Measurements from ENCODE around the gene ZCWPW2.

Gene ZCWPW2, protein sequence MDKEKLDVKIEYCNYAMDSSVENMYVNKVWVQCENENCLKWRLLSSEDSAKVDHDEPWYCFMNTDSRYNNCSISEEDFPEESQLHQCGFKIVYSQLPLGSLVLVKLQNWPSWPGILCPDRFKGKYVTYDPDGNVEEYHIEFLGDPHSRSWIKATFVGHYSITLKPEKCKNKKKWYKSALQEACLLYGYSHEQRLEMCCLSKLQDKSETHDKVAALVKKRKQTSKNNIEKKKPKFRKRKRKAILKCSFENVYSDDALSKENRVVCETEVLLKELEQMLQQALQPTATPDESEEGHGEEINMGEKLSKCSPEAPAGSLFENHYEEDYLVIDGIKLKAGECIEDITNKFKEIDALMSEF

DNA sequence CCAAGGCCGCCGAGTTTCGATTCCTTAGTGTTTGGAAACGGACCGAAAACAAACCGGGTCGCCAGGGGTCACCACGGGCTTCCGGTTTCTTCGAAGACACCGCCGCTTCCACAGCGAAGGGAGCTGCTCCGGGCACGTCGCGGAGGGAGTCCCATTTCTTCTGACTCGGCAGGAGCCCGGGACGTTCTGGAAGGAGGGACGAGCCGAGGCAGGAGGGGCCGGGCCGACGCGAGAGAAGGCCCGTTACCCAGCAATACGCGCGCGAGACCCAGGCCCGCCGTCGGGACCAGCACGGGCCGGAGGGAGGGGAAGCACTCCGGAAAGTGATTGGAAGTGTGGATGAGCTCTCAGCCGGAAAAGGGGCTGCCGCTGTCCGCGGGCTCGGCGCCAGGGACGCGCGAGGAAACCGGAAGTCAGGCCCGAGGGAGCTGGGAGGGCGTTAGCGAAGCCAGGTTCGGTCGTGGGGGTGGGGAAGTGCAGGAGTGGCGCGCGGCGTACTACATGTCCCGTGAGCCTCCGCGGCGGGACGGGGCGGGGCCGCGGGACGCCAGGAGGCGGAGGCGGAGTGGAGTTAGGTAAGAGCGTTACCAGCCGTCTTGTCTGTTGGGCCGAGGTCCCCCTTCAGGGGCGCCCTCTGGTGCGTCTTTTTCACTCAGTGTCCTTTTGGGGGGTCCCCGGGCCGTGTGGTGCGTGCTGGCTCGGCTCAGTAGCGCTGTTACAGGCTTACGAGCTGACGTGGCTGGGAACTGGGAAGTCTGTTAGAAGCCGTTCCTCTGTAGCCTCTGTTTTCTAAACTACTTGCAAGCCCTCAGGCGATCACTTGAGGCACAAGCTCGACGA lies at the start of gene ZCWPW2, which contains the start of gene AZI2:
Gene ZCWPW2 (plus strand): TSS at position 93 of the 840 bp plus-strand sequence. CDS start 64,348 bp downstream, outside the sequence.
Gene AZI2 (minus strand): TSS at position 196 of the 840 bp plus-strand sequence. CDS start 8,207 bp downstream, outside the sequence.
- peak; percentile 98 for DNase-seq

DNA sequence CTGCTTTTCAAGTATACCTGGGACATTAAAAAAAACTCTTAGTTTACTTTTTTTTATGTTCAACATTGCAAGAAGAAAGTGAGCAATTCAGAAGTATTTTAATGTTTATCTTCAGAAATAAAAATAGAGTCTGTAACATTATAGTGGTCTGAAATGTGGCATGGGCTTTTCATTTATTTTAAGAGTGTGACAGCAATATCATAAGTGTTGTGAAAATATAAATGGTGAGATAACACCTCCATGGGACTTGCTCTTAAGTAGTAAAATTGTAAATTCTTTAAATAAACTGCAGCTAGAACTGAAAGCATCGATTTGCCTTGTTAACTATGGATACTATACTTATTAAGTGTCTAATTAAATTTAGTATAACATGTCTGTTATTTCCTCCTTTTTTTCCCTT lies 48.8 kb upstream of the ZCWPW2 start:
- DNase-seq, result no peak

DNA sequence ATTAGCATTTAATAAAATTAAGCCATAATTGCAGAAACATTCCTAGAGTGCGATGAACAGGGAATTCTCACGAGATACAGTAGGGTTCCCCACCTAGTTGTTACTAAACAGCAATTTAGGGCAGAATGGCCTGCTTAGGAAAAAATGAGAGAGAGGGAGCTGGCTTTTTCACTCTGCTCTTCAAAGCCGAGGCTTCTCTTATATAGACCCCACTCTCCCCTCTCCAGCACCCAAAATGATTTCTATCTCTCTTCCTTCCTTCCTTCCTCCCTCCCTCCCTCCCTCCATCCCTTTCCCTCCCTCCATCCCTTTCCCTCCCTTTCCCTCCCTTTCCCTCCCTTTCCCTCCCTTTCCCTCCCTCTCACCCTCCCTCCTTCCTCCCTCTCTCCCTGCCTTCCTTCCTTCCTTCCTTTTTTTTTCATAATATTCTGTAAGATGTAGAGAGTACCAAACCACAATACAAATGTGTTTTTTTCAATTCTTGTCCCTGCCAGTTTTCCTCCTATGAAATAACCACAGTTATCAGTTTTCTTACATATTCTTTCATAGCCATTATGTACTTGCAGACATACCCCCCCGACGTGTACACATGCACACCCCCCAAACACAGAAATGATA lies 48.1 kb upstream of the ZCWPW2 start:
- DNase-seq, result no peak

DNA sequence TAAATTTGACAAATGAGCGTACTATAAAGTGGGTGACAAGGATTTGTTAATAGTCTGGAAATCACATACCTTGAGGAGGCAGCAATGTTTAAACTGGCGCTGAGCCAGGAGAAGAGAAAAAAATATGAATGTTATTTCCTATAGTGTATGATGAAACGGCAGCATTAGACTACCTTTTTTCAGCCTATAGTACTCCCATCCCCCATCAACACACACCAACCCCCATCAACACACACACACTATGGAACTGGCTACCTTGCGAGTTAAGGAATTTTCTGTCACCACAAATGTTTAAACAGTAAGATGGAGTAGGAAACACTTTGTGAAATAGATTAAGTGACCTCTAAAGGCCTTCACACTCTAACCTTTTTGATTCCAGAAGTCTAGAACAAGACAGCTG lies 46.8 kb upstream of the ZCWPW2 start:
- no peak for DNase-seq

DNA sequence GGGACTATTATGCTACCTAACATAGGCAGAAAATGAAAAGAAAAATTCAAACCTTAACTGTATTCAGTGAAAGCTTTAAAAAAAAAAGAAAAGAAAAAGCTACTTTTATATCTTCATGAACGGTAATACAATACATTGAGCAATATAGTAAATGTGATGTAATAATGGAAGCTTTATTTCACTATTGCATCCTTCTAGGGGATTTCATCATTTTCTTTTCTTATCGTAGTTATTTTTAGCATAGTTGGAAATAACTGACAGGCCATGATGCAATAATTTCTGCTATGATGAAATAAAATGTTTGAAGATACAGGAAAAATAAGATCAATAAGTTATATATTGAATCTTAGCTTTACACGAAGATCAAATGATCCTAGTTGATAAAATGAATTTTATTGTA lies 40.3 kb upstream of the ZCWPW2 start:
- DNase-seq, result no peak

DNA sequence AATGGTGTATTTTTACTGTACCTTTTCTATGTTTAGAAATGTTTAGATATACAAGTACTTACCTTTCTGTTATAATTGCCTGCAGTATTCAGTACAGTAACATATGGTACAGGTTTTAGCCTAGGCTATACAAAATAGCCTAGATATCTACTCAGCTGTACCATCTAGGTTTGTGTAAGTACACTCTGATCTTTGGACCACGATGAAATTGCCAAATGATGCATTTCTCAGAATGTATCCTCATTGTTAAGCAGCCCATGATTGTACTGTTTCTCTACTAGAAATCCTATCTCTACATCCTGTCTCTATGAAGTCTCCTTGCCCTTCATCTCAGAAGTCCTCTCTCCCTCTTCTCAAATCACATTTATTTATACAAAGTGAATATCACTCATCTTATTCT lies 32.8 kb upstream of the ZCWPW2 start:
- DNase-seq, result peak; percentile 27

DNA sequence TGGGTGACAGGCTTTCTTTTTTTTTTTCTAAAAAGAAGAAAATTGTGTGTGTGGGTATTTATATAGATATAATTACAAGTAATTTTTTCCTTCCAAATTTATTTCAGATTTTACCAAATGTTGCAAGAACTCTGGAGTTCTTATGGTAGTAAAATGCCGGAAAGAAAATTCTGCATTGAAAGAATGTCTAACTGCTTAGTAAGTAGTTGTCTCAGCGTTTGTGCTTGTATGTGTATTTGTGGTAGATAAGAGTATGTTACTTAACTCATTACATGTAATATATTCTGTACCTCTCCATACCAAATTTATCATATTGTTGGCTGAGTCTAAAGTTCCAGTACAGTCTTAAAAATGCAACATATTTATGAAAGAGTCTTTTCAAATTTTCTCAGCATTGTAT lies 32.3 kb upstream of the ZCWPW2 start:
- no peak for DNase-seq

DNA sequence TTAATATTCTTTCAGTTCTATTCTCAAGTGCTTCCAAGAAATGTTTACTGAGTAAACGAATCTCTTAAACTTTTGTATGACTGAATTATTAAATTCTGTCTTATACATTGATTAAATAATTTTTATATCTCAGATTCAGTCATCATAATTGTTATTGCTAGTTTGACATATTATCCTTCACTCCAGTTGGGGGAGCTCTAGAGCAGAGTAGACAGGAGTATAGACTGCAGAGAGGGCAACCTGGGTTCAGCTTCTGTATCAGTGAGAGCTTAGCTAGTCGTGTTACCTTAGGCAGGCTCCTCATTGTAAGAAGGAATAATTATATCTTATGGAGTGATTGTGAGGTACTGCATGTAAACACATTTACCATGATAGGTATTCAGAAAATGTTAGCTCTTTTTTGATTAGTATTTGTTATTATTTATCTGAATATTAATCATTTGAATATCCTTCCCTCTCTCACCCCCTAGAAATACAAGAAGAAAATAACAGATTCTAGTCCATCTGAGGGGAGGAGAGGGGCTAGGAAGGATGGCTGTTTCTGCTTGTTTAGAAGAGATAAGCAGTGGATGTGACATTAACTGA lies 31.0 kb upstream of the ZCWPW2 start:
- DNase-seq, result peak; percentile 62

DNA sequence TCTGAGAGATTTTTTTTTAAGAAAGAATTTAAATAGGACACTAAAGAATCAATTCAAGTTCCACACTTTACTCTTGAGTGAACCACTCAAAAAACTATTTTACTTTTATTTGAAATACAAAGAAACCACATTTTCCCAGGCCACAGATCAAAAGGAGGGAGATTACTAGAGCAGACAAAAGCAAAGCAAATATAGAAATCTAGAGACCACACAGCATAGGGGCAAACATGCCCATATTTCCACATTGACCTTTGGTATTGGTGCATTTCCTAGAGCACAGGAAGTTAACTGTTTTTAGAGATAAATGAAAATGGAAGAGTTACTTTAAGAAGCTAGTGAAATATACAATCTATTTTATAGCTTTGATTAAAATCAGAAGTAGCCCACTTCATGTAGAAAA lies 27.5 kb upstream of the ZCWPW2 start:
- DNase-seq, result no peak

DNA sequence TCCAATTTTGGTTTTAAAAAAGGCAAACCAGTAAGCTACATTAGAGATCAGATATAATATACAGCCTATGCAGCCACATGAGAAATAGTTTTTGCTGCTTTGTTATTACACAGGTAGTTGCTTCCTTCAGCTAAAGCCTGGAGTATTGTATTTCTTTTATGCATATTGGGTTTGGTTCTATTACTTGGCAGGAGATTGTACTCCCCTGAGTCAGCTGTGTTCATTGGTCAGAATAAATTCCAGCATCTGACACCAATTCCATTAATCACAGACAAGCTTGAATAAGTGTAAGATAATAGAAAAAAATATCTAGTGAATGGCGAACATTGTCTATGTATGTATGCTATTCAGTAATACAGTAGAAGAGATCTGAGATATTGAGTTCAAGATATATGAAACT lies 26.1 kb upstream of the ZCWPW2 start:
- no peak for DNase-seq

DNA sequence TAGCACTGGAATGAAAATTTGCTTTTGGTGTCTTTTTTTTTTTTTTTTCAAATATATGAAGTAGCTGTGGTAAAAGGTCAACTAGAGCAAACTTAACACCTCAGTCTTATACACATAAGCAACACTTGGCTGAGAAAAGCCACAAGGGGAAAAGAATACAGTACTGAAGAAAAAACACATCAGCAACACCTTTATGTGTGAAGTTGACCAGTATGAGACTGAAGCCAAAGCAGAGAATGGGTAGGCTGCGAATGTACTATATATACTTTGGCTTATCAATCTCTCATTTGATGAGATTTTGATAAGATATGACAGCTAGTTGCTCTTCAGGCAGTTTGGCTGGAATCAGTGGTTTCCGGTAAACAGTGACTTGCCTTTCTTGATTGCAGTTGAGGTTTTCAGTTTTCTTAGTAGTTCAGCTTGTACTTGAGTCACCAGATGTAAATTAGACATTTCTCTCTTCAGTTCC lies 22.0 kb upstream of the ZCWPW2 start:
- peak; percentile 36 for DNase-seq

DNA sequence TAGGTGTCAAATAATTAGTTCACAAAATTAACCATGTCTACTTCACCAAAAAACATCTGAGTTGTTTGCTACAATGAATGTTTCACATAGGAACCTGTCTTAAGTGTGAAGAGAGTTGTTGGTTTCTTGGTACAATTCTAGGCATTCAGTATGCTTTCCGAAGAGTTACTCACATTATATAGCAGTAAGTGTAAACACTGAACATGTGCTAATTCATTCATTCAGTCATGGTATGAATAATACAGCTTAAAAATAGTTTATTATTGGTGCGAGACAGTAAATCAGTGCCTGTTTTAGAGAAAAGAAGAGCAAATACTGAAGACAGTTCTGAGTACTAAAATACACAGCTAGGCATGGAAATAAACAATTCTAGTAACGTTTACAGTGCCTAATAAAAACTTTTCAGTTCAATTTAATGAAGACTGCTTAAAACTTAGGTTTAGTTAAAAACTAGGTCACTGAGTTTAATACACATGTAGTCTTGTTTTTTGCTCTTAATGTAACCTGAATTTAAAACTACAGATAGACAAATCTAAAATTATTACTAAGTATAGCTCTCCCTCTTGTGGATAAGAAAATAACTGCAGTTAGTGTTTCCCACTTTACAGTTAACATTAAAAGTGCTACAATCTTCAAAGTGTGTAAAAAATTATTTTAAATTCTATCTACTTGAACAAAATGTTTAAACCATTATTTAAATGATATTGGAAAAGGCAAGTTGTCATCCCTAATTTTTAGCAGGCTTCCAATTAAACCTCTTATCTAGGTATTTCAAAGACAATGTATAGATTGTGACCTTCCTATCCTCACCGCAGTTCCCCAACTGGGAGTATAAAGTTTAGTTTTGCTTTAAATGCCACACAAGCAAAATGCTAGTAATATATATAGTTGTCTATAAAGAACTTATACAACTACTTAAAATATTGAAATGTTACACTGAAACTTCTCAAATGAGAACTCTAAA lies 20.1 kb upstream of the ZCWPW2 start:
- peak; percentile 79 for DNase-seq

DNA sequence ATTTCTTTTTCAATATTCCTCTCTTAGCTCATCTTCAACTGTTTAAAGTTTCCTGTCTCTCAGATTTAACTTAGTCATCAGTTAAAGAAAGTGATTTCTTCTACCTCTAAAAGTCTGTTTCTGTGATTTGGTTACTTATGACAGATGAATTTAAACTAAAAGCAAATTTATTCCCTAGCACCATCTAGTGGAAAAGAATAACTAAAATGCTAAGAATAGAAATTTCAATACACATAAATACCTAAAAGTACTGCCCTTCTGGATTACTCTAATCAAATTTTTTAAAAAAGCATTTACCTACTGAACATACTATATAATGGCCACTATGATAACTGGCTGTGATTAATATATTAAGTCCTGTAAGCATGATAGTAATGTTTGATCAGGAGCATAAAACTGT lies 14.0 kb upstream of the ZCWPW2 start:
- DNase-seq, result no peak

DNA sequence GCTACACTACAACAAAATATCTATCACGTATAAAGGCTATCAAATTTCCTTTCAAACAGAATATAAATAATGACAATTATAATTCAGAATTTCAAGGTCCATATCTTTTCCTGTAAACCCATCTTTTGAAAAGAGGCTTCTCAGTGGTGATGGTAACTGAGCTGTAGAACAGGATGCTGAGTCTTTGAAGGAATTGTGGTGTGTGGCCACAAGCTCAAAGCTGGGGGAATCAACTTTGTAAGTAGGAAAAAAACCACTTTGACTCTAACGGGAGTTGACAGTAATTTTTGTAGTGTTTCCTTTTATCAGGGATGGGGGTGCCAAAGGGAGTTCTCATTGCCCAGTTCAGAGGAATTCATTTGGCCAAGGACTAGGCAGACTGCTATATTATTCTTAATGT lies 13.3 kb upstream of the ZCWPW2 start:
- peak; percentile 45 for DNase-seq

DNA sequence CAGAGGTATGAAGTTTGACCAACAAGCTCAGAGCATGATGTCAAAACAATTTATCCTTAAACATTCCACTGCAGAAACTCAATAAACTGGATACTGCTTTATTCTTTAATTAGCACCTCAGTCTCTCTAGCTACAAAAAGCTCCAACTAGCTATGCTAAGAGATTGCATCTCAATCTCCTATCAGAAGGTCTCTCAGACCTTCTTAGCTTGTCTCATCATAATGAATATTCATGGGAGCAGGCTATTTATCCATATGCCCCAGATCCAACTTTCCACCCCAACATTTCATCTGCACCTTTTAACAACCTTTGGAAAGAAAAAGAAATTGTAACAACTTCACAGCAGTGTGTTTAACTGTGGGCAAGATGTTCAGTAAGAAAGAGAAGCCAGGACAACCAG lies 11.3 kb upstream of the ZCWPW2 start:
- no peak for DNase-seq

DNA sequence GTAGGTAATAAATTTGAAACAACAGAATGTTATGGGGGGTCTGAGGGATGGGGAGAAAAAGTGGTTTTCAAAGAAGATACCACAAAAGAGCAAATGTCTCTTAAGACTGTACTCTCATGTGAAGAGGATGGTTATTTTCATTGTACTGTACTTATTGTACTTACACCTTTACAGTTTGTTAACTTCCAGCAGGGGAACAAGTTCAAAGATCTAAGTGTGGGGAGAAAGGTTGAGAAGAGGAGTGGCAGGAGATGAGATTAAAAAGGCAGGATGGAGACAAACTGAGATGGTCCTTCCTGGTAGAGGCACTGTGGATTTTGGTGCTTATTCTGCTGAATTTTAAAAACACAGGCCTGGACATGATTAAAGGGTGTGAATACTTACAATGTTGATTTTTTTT lies 5.4 kb upstream of the ZCWPW2 start:
- DNase-seq, result no peak

DNA sequence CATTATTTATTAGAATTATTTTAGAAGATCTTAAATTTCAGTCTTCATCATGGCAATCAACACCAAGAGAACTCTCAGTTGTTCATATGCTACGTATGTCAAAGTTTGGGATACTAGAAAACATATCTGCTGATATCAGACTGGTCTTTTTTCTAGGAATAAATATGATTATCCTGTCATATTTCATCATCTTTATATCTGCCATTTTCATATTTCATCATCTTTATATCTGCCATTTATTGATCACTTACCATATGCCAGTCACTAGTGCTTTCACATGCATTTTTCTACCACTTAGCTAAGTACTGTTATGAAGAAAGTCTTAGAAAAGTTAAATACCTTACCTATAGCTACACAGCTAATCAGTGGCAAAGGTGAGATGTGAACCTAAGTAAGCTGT lies 2.8 kb upstream of the ZCWPW2 start:
- no peak for DNase-seq

DNA sequence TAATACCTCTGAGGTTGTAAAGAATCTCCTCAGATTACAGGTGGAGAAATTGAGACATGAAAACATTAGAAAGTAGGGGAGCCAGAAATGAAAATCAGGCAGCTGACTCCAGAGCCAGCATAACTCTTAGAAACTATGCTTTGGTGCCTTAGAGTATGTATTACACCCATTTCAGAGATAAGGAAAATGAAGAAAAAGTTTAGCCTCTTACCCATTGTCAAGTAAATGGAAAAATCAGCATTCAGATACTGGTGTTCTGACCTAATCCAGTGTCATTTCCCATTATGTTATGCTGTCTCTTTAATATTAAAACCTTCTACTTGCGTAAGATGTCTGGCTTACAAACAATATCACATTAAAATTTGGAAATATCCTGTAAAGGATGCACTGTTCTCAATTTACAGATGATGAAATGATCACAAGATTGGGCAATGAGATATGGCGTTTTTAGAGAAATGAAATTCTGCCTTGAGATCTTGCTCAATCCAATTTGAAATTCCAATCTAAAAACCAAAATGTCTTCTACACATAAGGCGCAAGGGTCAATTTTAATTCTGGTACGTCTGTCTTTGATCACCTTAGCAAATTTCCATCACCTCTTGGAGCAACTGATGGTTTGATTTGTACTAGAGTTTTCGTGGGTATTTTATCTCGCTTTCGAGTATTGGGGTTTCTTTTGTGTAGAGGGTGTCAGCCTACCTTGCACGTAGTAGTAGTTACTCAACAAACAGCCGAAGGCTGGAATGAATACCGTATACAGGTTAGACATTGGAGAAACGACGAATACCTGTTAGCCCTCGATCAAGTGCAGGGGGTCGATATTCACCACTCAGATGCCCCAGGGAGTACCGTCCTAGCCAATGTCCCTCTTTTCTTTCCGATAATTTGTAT lies 902 bp upstream of the ZCWPW2 start:
- no peak for DNase-seq

DNA sequence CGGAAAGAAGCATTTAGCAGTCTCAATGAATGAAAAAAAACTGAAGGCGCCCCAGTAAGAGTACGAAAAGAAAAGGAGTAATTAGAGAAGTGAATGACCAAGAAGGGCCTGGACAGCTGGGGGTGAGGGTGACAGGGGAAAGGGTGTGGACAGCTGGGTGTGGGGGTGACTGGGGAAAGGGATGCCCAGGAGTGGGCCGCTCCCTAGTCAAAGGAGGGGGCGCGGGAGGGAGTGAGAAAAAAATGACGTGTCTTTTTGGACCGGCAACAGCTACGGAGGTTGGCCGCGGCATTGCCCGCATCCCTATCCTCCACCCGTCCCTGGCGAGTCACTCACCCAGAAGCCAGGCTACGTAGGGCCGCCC lies 274 bp upstream of the ZCWPW2 start:
- DNase-seq, result no peak

DNA sequence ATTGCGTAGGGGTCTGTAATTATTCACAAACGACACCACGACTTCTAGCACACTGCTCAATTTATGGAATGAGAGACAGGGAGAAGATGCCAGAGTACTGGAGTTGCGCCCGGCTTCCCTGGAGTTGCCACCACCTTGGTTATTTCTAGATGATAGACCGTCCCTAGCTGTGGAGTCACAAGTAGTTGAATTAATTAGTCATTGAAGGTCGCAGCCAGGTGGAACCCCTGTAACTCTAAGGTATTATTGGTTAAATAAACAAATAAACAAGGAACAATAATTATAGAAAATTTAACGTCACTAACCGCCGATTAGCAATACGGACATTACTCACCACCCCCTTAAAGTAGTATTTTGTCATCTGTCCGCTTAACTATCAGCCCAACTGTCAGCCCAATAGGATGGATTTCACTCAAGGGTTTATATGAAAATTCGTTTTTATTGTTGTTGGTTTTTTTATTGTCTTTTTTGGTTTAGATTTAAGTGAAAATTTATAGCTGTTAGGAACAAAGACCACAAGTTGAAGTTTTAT lies 1.0 kb downstream of the ZCWPW2 start:
- no peak for DNase-seq

DNA sequence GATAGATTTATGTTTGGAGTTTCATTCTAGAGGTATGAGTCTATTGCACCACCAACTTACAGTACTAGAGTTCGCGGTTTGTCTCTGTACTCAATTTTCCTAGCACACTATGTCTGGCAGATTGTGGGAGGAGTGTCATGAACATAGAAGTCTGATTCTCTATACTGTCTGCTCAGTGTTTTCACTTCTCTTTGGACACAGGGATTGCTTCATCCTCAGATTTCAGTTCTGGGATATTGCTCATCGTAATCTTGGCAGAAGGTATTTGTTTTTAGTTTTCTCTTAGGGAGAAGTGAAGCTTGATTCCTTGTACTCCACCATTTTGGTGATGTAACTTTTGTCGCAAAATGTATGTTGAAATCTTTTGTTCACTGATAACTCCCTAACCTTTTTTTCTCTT lies 27.9 kb downstream of the ZCWPW2 start:
- peak; percentile 3 for DNase-seq

Measured in eye (tissue), 1 donor.